SU-DHL-6 (cell line): ENCODE data around the gene NAP1L1.

Experiments used
- H2AFZ ChIP-seq: fragments of 200-600 bp; sonication (generic); 2 replicates; pipeline ENCODE4 v1.6.1; 2014; ENCODE audit warnings: low read depth, mild to moderate bottlenecking, moderate library complexity, mixed read lengths, antibody characterized with exemption, low read length; ENCODE audit not compliant: severe bottlenecking
- H3F3A ChIP-seq: fragments of 200-600 bp; shearing (Covaris generic); 2 replicates; pipeline ENCODE4 v1.6.0; 2016; ENCODE audit warnings: antibody characterized with exemption, mild to moderate bottlenecking; ENCODE audit not compliant: insufficient read depth
- H3K27ac ChIP-seq: fragments of 200-600 bp; sonication (generic); 2 replicates; pipeline ENCODE4 v1.5.1; 2016; ENCODE audit warnings: low read depth, mild to moderate bottlenecking, low read length, moderate library complexity, mixed read lengths
- H3K27me3 ChIP-seq: fragments of 200-600 bp; sonication (generic), shearing (Covaris generic); 2 replicates; pipeline ENCODE4 v1.6.0; 2014; ENCODE audit warnings: mild to moderate bottlenecking, low read length
- H3K36me3 ChIP-seq: fragments of 200-600 bp; sonication (generic); 2 replicates; pipeline ENCODE4 v1.6.1; 2014; ENCODE audit warnings: mild to moderate bottlenecking, low read length, mixed read lengths
- H3K4me2 ChIP-seq: fragments of 300-600, 200-600 bp; shearing (Covaris generic), sonication (generic); 2 replicates; pipeline ENCODE4 v1.6.0; 2014; ENCODE audit warnings: low read length, low read depth, mild to moderate bottlenecking; ENCODE audit not compliant: poor library complexity, severe bottlenecking
- H3K4me3 ChIP-seq: fragments of 200-600 bp; sonication (generic); 2 replicates; pipeline ENCODE4 v1.5.1; 2014; ENCODE audit warnings: antibody characterized with exemption, low read length, mild to moderate bottlenecking, mixed read lengths; ENCODE audit not compliant: insufficient read depth, poor library complexity, severe bottlenecking
- H3K79me2 ChIP-seq: fragments of 200-600 bp; sonication (generic); 2 replicates; pipeline ENCODE4 v1.6.1; 2014; ENCODE audit warnings: mild to moderate bottlenecking, low read length, moderate library complexity; ENCODE audit not compliant: insufficient read depth
- H3K9ac ChIP-seq: fragments of 200-600 bp; sonication (generic); 2 replicates; pipeline ENCODE4 v1.7.0; 2014; ENCODE audit warnings: mild to moderate bottlenecking, low read length
- H3K9me2 ChIP-seq: fragments of 200-600 bp; sonication (generic); replicated peaks from 2 replicates; pipeline ENCODE4 v1.6.1; 2014; ENCODE audit warnings: low read length; ENCODE audit not compliant: insufficient read depth
- H3K9me3 ChIP-seq: fragments of 200-600 bp; sonication (generic); 2 replicates; pipeline ENCODE4 v1.6.1; 2014; ENCODE audit warnings: low read length, mixed read lengths; ENCODE audit not compliant: insufficient read depth
- H4K20me1 ChIP-seq: fragments of 200-600 bp; sonication (generic); 2 replicates; pipeline ENCODE4 v1.6.1; 2014; ENCODE audit warnings: low read depth, mild to moderate bottlenecking, antibody characterized with exemption, low read length, moderate library complexity, mixed read lengths
- CTCF ChIP-seq: fragments of 200-600 bp; sonication (generic); IDR thresholded peaks from one replicate; pipeline ENCODE4 v1.5.1; 2017; ENCODE audit warnings: antibody characterized with exemption, mild to moderate bottlenecking, low read length, moderate library complexity; ENCODE audit not compliant: insufficient read depth, poor library complexity, severe bottlenecking
- EZH2phosphoT487 ChIP-seq: fragments of 200-600 bp; sonication (generic), shearing (Covaris generic); conservative IDR thresholded peaks from 2 replicates; pipeline ENCODE4 v1.6.1; 2018; ENCODE audit warnings: mild to moderate bottlenecking, antibody characterized with exemption, low read length, moderate library complexity, mixed read lengths

NAP1L1 gene

GRCh38 chr12:76026643-76027063 is 57.8 kb downstream of the NAP1L1 start:
- H3K9me3 ChIP-seq, result no peaks in the 10 kb centered on the region
- H3K27me3 ChIP-seq, result no peaks in the 10 kb centered on the region
- H3K9ac ChIP-seq, result no peak overlapping the region
- TF ChIP-seq CTCF, result no peak
- no peak for TF ChIP-seq EZH2phosphoT487
- H3F3A ChIP-seq, result no peaks in the 10 kb centered on the region
- no peak overlapping the region for H3K4me2 ChIP-seq
- H3K9me2 ChIP-seq, result no peaks in the 10 kb centered on the region
- no peaks in the 10 kb centered on the region for H3K36me3 ChIP-seq
- H4K20me1 ChIP-seq, result no peaks in the 10 kb centered on the region
- no peaks in the 10 kb centered on the region for H3K79me2 ChIP-seq
- no peak overlapping the region for H3K4me3 ChIP-seq
- H3K27ac ChIP-seq, result no peak overlapping the region
- H2AFZ ChIP-seq, result no peak overlapping the region

DNA sequence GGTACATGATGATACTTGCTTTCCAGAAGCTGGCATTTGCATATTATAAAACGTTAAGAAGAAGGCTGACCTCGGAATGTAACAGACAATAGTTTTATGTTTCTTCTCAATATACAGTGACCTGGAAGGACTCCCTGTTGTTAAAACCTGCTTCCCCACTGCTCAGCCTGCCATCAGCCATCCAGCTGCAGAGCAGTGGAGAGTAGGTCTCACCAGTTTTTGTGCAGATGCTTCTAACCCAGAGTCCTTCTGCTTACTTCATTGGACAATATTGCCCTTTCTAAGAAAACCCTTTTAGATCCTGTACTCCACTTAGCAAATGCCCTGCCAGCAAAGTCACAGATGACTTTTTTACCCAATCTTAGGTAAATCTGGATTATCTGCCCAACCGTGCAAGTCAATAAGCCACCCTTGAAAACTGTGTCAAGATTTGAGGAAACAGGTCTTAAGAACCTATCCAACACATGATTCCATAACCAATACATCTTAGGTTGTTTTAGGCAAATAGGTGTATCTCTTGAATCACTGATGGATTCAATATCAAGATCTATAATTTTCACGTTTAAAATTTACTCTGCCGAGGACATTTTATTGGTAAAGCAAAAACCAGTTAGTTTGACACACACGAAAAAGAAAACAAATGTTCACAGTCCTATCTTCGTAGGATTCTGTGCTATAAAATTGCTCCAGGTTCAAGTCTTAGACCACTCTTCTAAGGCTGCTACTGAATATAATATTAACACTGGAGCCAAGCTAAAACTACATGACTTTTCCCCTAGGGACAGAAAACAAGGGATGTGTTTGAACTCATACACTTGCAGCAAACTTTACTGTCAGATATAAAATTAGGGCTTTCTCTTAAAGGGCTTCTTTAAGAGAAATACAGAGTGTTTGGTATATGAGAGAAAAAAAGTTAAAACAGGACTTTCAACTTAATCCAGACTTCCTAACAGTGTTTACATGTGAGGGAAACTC is 58.6 kb downstream of the NAP1L1 start:
- no peaks in the 10 kb centered on the region for H3F3A ChIP-seq

GRCh38 chr12:76024942-76025600 is 59.4 kb downstream of the NAP1L1 start:
- Histone ChIP-seq H3K27ac (no peak overlapping the region), H3F3A (no peaks in the 10 kb centered on the region), H3K4me2 (no peak overlapping the region), H4K20me1 (no peaks in the 10 kb centered on the region), H3K27me3 (no peaks in the 10 kb centered on the region), H3K36me3 (no peaks in the 10 kb centered on the region), H3K79me2 (no peaks in the 10 kb centered on the region), H3K4me3 (no peak overlapping the region), H3K9me3 (no peaks in the 10 kb centered on the region), H3K9me2 (no peaks in the 10 kb centered on the region), H3K9ac (no peak overlapping the region), H2AFZ (no peak overlapping the region)
- no peak for TF ChIP-seq EZH2phosphoT487
- no peak for TF ChIP-seq CTCF

More for the DNA sequence above, 58.6 kb downstream of the NAP1L1 start:
- Histone ChIP-seq H3K27me3 (no peaks in the 10 kb centered on the region), H2AFZ (no peak overlapping the region), H4K20me1 (no peaks in the 10 kb centered on the region), H3K27ac (no peak overlapping the region), H3K79me2 (no peaks in the 10 kb centered on the region), H3K9me2 (no peaks in the 10 kb centered on the region), H3K36me3 (no peaks in the 10 kb centered on the region), H3K4me3 (no peak overlapping the region), H3K9me3 (no peaks in the 10 kb centered on the region), H3K4me2 (no peak overlapping the region), H3K9ac (no peak overlapping the region)
- TF ChIP-seq EZH2phosphoT487 (no peak), CTCF (no peak)
